ENCODE measurements around the gene PROM2.

Gene PROM2

DNA sequence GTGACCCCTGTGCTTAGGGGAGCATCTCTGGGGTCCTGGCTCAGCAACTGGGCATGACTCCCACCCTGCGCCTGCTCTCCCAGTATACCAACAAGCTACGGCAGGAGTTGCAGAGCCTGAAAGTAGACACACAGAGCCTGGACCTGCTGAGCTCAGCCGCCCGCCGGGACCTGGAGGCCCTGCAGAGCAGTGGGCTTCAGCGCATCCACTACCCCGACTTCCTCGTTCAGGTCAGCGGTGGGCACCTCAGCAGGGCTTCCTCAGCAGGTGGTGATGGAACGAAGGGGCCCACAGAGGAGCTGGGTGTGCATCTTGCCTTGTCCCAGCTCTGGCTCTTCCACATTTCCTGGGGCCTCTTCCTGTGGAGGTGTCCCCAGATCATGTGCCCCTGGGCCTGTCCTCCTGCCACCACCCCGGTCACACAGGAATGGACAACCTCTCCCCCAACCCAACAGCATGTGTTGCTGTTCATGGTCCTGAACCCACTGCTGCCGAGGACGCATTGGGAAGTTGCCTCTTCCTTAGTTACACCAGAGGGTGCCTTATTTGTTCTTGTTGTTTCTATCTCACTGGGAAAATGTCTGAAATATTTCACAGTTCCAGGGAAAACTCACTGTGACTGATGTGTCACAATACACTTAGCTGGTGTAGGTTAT lies 10.8 kb downstream of the PROM2 start:
- no peak for DNase-seq (ENCODE audit: low read depth)

GRCh38 chr2:95285542-95285932 lies 11.3 kb downstream of the PROM2 start:
- DNase-seq (ENCODE audit: low read depth): no peak

- no peak for DNase-seq (ENCODE audit: low read depth)
These were observed 13.1 kb downstream of the PROM2 start for GRCh38 chr2:95287336-95287735.

GRCh38 chr2:95287806-95288205 lies 13.6 kb downstream of the PROM2 start:
- DNase-seq (ENCODE audit: low read depth): no peak

DNA sequence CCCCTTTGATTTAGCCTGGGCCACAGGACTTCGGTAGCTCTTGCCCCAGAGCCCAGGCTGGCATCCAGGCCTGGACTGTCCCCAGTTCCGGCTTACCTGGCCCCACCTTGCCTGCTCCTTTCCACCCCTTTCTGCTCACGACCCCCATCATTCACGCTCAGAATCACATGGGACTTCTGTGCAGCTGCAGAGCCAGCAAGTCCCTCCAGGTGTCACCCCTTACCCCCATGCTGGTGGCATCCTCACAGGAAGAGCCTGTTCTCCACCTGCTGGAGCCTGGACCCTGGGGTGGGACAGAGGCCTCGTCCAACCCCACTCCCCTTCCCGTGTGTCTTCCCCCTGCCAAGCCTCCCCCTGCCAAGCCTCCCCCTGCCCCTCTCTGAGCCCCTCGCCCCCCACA lies 15.0 kb downstream of the PROM2 start:
- DNase-seq (ENCODE audit: low read depth): no peak

- DNase-seq (ENCODE audit: low read depth): no peak
These were observed 17.0 kb downstream of the PROM2 start for GRCh38 chr2:95291222-95291621.

GRCh38 chr2:95292623-95293260 lies 18.5 kb downstream of the PROM2 start:
- no peak for DNase-seq (ENCODE audit: low read depth)

DNA sequence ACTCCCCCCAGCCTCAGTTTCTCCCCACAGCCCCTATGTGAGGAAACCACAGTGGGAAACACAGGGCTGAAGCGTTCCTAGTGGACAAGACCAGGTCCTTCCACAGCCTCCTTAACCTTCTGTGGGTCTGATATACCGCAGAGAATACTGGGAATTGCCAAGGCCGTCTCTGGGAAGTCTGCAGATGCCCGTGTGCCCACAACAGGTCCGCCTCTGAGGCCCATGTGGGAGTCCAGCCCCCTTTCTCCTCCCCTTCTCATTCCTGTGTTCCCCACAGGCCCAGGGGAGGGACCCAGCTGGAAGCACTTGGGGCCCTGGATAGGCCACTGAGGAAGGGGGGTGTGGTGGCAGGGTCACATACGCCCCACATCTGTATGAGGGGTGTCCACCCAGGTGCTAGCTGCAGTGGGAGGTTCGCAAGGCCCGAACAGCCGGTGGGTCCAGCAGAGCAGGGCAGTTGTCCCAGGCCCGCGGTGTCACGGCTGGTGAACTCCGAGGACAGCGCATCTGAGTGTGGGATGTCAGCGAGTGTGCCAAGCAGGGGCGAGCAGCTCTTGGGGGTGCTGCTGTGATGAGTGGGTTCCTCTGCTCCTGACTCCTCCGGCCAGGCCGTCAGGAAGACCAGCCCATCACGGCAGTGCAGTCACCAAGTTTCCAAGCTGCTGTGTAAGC lies 20.5 kb downstream of the PROM2 start:
- DNase-seq (ENCODE audit: low read depth): no peak

DNA sequence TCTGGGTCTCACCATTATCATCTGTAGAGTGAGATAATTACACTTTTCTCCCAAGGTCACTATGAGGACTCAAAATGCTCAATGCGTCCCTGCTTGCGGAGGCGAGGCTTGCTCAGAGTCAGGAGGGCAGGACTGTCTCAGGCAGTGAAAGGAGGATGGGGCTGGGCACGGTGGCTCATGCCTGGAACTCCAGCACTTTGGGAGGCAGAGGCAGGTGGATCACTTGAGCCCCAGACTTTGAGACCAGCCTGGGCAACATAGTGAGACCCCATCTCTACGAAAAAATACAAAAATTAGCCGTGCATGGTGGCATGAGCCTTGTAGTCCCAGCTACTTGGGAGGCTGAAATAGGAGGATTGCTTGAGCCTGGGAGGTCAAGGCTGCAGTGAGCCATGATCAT lies 21.1 kb downstream of the PROM2 start:
- no peak for DNase-seq (ENCODE audit: low read depth)

DNA sequence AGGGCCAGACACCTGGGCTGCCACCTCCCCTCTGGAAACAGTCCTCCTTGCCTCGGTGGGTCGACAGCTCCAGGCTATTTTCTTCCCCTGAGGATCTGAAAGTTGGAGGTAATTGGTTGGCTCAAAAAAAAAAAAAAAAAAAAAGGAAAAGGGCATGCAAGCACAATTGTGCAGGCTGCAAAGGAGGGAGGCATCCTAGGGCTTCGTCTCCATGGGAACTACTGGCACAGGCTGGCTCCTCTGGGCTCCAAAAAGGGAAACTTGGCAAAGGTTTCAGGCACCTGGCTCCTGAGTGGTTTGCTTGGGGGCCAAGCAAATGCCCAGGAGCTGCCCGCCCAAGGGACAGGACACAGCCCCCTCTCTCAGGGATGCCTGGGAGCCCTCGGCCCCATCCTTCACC lies 21.8 kb downstream of the PROM2 start:
- no peak for DNase-seq (ENCODE audit: low read depth)

- no peak for DNase-seq (ENCODE audit: low read depth)
These were observed 22.7 kb downstream of the PROM2 start, which contains the start of gene KCNIP3 for GRCh38 chr2:95296880-95297487. TSS of gene KCNIP3 (plus strand) at chr2:95297347. CDS start at chr2:95297439, 92 bp downstream.

- DNase-seq (ENCODE audit: low read depth): no peak
These were observed 23.6 kb downstream of the PROM2 start for GRCh38 chr2:95297639-95298395.

GRCh38 chr2:95298486-95299111 lies 24.4 kb downstream of the PROM2 start:
- no peak for DNase-seq (ENCODE audit: low read depth)

DNA sequence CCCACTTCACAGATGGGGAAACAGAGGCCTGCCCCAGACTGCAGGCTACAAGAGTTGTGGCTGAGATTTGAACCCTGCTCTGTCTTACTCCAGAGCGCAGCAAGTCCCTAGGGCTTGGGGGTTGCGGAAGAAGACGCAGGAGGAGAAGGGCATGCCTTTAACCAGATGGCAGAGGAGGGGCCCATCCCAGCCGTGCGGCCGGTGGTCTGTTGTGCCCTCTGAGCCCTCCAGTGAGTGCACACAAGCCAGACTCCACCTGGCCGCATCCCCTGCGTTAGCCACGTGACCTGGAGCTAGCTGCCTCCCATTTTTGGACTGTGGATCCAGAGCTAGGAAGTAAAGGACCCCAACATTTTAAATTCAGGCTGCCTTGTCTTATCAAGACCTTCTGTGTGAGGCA lies 25.7 kb downstream of the PROM2 start:
- DNase-seq (ENCODE audit: low read depth): no peak

- DNase-seq (ENCODE audit: low read depth): no peak
These were observed 26.2 kb downstream of the PROM2 start for GRCh38 chr2:95300450-95300849.

GRCh38 chr2:95301186-95301585 lies 26.9 kb downstream of the PROM2 start:
- DNase-seq (ENCODE audit: low read depth): no peak

GRCh38 chr2:95301876-95302641 lies 27.8 kb downstream of the PROM2 start:
- no peak for DNase-seq (ENCODE audit: low read depth)

- DNase-seq (ENCODE audit: low read depth): no peak
These were observed 29.1 kb downstream of the PROM2 start for GRCh38 chr2:95303191-95303919.

GRCh38 chr2:95305380-95306061 lies 31.3 kb downstream of the PROM2 start:
- DNase-seq (ENCODE audit: low read depth): no peak
